Activated naive CD8-positive, alpha-beta T cell (primary cell): ENCODE measurements around the gene HIC1.

Source experiments
- H3K27ac Mint-ChIP-seq: one replicate; pipeline ENCODE4 v1.8.0; 2021; ENCODE audit warnings: mixed read lengths
- H3K27me3 Mint-ChIP-seq: one replicate; pipeline ENCODE4 v1.8.0; 2021; ENCODE audit warnings: mixed read lengths
- H3K36me3 Mint-ChIP-seq: one replicate; pipeline ENCODE4 v1.8.0; 2021; ENCODE audit warnings: mixed read lengths
- H3K4me1 Mint-ChIP-seq: one replicate; pipeline ENCODE4 v1.8.0; 2021; ENCODE audit warnings: low read depth, mixed read lengths
- H3K4me3 Mint-ChIP-seq: one replicate; pipeline ENCODE4 v1.8.0; 2021; ENCODE audit warnings: mild to moderate bottlenecking, mixed read lengths
- H3K9me3 Mint-ChIP-seq: one replicate; pipeline ENCODE4 v1.8.0; 2021; ENCODE audit warnings: low read depth, mixed read lengths

The HIC1 gene

DNA sequence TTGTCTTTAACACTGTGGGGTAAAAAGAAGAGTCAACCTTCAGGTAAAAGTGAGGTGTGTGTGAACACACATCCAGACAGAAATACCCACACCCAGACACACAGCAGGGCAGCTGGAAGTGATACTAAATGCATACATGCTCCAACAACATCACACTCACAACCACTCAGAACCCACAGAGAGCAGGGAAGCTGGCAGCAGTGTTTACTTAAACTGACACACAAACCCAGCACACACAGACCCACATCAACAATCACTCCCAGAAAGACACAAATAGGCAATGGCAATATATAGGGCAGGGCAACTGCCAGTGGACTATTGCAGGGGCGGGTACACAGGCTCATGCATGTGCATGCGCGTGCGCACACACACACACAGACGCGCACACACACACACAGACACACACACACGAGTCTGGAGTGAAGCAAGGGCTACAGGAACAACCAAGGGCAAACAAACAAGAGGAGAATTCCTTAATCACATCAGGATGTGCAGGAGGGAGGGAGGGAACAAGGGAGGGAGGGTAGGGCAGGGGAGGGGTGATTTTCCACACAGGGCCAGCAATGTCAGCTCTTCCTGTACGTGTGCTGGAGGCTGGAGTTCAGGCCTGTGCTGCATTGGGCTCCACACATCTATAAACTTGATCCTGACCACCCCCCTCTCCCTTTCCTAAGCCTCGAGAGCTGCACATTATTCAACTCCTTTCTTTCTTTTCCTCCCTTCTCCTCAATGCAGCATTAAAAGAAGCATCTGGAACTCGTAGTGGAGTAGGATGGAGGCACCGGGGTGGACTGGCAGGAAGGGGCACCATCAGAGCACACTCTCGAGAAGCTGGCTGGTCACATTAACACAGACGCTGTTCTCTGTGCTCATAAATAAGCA is 30.1 kb downstream of the HIC1 start:
- no peaks in the 10 kb centered on the region for H3K27me3 Mint-ChIP-seq
- H3K4me1 Mint-ChIP-seq = peaks cover 35% of the 10 kb centered on the region
- no peaks in the 10 kb centered on the region for H3K9me3 Mint-ChIP-seq
- no peak overlapping the region for H3K4me3 Mint-ChIP-seq
- no peak overlapping the region for H3K27ac Mint-ChIP-seq
- peaks cover 23% of the 10 kb centered on the region for H3K36me3 Mint-ChIP-seq

- no peak overlapping the region for H3K4me3 Mint-ChIP-seq
- H3K9me3 Mint-ChIP-seq = no peaks in the 10 kb centered on the region
- H3K27ac Mint-ChIP-seq = peak overlapping the region; percentile 34
- H3K27me3 Mint-ChIP-seq = no peaks in the 10 kb centered on the region
- H3K4me1 Mint-ChIP-seq = peaks cover 41% of the 10 kb centered on the region
- H3K36me3 Mint-ChIP-seq = peaks cover 23% of the 10 kb centered on the region
These were observed 30.7 kb downstream of the HIC1 start for GRCh38 chr17:2085648-2085949.

DNA sequence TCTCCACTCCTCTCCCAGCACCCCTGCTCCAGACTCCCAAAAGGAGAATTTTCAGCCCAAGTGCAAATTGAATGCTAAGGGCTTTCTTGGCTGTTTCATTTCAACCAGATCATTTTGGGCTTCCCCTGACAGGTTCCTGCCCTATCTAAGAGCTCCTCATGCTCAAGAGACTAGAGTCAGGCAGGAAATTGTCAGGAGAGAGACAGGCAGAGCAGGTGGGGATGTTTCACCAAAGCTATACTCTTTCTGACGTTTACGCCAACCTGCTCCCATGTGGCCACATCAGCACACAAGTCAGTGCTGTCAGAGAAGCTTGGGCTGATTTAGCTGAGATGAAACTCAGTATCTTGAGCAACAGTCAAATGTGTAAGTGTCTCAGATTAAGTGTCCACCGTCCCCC is 31.4 kb downstream of the HIC1 start:
- Mint-ChIP-seq H3K27ac (peak overlapping the region; percentile 83), H3K4me3 (no peak overlapping the region), H3K4me1 (peaks cover 48% of the 10 kb centered on the region), H3K9me3 (no peaks in the 10 kb centered on the region), H3K27me3 (no peaks in the 10 kb centered on the region), H3K36me3 (peaks cover 23% of the 10 kb centered on the region)

DNA sequence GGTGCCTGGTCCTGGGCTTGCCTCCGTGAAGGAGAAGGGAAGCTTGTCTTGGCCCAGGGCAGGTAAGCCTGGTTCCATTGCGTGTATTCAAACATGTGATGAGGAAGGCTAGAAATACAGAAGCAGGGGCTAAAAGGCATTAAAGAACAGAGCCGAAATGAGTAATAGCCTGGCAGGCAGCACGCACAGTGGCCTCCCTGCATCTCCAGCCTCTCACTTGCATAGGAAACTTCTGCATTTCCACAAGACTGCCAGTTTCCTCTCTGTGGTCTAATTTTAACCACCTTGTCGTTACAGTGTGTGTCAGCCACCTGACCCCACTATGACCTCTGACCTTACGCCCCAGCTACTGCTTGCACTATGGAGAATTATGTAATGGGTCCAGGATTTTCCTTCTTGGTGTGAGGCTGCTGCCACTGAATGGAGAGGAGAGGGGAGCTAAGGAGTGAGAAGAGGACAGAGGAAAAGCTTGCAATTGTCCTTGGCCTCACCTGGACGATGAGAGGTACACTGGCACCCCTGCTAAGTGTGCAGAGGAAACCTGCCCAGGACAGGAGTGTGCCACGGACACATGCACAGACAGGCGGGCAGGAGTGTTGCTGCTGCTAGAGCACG is 32.8 kb downstream of the HIC1 start:
- no peaks in the 10 kb centered on the region for H3K27me3 Mint-ChIP-seq
- H3K27ac Mint-ChIP-seq = peak overlapping the region; percentile 83
- H3K9me3 Mint-ChIP-seq = no peaks in the 10 kb centered on the region
- peaks cover 23% of the 10 kb centered on the region for H3K36me3 Mint-ChIP-seq
- peaks cover 55% of the 10 kb centered on the region for H3K4me1 Mint-ChIP-seq
- peak overlapping the region; percentile 69 for H3K4me3 Mint-ChIP-seq

DNA sequence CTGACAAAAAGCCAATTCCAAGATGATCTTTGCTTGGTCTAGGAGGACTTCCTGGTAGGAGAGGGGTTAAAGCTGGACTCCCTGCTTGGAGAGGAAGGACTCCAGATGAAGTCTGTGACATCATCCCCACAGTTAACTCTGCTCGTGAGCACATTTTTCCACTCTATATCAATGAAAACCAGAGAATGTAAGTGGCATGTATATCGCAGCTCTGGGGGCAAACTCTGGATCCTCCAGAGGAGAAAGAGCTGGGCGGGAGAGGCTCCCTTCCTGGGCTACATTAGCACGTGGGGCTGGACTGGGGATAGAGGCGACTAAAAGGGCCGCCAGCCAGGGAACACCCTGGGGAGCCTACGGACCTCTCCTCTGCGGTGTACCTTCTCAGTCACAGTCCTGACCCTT is 34.1 kb downstream of the HIC1 start:
- Mint-ChIP-seq H3K4me1 (peaks cover 56% of the 10 kb centered on the region), H3K9me3 (no peaks in the 10 kb centered on the region), H3K4me3 (peak overlapping the region; percentile 92), H3K36me3 (peaks cover 15% of the 10 kb centered on the region), H3K27ac (peak overlapping the region; percentile 93), H3K27me3 (no peaks in the 10 kb centered on the region)

- Mint-ChIP-seq H3K36me3 (peaks cover 15% of the 10 kb centered on the region), H3K27ac (peak overlapping the region; percentile 93), H3K4me1 (peaks cover 56% of the 10 kb centered on the region), H3K27me3 (no peaks in the 10 kb centered on the region), H3K4me3 (peak overlapping the region; percentile 92), H3K9me3 (no peaks in the 10 kb centered on the region)
These were observed 35.3 kb downstream of the HIC1 start for GRCh38 chr17:2090210-2090641.

DNA sequence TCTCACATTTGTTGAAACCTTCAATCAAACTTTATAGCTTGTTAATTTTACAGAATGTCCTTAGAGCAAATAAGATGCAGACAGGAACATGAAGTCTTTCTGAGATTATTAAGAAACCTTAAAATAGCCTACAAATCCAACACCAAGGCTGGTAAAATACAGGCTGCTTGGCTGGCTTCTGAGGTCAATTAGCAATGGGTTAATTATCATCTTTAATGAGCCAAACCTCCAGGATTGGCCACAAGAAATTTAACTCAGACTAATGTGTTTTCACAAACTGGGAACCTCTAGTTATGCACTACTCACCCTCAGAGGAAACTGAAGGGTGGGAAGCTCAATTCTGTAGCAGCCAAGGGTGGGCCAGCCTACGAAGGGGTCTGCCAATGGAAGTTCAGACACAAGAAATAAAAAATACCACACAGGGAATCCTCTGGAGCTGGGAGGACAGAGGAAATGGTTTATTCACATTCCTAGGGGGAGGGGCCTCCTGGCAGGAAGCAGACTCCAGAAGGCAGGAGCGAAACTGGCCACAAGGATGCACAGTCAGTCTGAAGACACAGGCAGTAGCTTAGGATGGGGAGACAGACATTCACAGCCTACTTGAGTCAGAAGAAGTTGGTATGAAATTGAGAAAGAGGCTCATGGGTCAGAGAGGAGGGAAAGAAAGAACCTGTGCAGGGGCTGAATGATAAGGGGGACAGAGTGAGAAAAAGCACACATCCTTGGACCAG is 36.1 kb downstream of the HIC1 start:
- Mint-ChIP-seq H3K4me1 (peaks cover 56% of the 10 kb centered on the region), H3K9me3 (no peaks in the 10 kb centered on the region), H3K27me3 (no peaks in the 10 kb centered on the region), H3K36me3 (peaks cover 15% of the 10 kb centered on the region), H3K27ac (no peak overlapping the region), H3K4me3 (peak overlapping the region; percentile 92)

DNA sequence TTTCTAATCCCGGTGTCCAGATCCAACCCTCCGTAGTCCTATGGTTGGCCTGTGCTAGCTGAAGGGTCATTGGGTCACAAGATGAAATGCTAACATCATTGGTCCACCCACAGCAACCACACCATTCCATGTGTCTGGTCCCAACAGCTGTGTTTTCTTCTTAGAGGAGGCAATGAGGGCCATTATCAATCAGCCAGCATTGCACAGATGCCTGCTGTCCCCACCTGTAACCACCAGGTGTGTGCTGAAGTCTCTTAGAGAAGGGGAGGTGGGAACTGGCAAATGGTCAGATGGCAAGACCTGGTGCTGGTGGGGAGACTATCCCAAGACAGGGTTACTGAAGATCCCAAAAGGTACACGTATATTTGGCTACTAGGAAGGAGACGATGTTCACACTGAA is 37.4 kb downstream of the HIC1 start:
- Mint-ChIP-seq H3K27ac (no peak overlapping the region), H3K9me3 (no peaks in the 10 kb centered on the region), H3K27me3 (no peaks in the 10 kb centered on the region), H3K4me1 (peaks cover 48% of the 10 kb centered on the region), H3K4me3 (no peak overlapping the region), H3K36me3 (peaks cover 10% of the 10 kb centered on the region)

DNA sequence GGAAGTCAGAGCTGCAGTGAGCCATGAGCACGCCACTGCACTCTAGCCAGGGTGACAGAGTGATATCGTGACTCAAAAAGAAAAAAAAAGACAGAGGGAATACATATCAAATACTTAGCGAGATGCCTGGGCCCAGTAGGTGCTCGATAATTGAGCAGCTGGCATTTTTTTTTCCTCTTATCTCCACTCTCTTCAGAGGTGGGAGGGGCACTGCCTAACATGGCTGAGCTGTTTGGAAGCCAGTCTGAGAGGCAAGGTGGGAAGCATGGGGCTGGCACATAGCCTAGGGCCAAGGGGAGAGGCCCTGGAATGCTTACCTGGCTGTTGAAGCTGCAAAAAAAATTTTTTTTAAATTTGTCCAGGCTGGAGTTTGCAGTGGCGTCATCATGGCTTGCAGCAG is 38.4 kb downstream of the HIC1 start:
- Mint-ChIP-seq H3K9me3 (no peaks in the 10 kb centered on the region), H3K4me3 (no peak overlapping the region), H3K27ac (no peak overlapping the region), H3K36me3 (peaks cover 6% of the 10 kb centered on the region), H3K27me3 (no peaks in the 10 kb centered on the region), H3K4me1 (peaks cover 37% of the 10 kb centered on the region)

DNA sequence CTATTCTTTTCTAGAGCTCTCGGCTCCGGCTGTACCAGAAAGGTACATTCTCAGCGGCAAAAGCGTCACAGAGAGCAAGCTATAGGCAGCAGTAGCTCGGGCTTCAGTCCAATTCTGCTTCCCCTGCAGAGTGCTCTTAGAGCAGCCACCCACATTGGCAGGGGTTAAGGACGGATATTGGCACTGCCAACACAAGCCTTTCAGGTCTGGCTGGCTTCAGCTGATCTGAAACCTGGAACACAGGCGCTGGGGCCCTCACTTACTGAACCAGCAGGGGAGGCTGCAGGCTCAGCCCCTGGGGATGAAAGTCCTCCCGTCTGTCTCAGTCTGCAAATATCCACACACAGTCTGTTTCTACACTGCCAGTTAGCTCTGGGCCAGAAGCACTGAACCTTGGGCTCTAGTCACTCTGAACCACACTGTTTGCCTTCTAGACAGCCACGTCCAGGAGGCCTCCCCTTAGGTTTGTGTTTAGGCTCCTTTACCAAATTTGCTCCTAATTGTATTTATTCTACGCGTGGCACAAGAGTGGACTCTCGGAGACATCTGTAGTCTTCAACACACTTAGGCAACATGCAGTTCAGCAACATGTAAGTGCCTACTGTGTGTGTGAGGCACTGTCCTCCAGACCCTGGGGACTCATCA is 40.1 kb downstream of the HIC1 start:
- Mint-ChIP-seq H3K4me1 (peaks cover 21% of the 10 kb centered on the region), H3K27ac (no peak overlapping the region), H3K27me3 (no peaks in the 10 kb centered on the region), H3K36me3 (peaks cover 5% of the 10 kb centered on the region), H3K9me3 (no peaks in the 10 kb centered on the region), H3K4me3 (no peak overlapping the region)

- peaks cover 16% of the 10 kb centered on the region for H3K4me1 Mint-ChIP-seq
- no peak overlapping the region for H3K4me3 Mint-ChIP-seq
- peaks cover 5% of the 10 kb centered on the region for H3K36me3 Mint-ChIP-seq
- H3K27me3 Mint-ChIP-seq = no peaks in the 10 kb centered on the region
- no peak overlapping the region for H3K27ac Mint-ChIP-seq
- H3K9me3 Mint-ChIP-seq = no peaks in the 10 kb centered on the region
These were observed 40.6 kb downstream of the HIC1 start for GRCh38 chr17:2095536-2095910.

GRCh38 chr17:2101448-2102257 is 46.8 kb downstream of the HIC1 start:
- Mint-ChIP-seq H3K9me3 (no peaks in the 10 kb centered on the region), H3K36me3 (peaks cover 4% of the 10 kb centered on the region), H3K4me1 (peaks cover 22% of the 10 kb centered on the region), H3K27me3 (no peaks in the 10 kb centered on the region), H3K4me3 (no peak overlapping the region), H3K27ac (peak overlapping the region; percentile 46)

DNA sequence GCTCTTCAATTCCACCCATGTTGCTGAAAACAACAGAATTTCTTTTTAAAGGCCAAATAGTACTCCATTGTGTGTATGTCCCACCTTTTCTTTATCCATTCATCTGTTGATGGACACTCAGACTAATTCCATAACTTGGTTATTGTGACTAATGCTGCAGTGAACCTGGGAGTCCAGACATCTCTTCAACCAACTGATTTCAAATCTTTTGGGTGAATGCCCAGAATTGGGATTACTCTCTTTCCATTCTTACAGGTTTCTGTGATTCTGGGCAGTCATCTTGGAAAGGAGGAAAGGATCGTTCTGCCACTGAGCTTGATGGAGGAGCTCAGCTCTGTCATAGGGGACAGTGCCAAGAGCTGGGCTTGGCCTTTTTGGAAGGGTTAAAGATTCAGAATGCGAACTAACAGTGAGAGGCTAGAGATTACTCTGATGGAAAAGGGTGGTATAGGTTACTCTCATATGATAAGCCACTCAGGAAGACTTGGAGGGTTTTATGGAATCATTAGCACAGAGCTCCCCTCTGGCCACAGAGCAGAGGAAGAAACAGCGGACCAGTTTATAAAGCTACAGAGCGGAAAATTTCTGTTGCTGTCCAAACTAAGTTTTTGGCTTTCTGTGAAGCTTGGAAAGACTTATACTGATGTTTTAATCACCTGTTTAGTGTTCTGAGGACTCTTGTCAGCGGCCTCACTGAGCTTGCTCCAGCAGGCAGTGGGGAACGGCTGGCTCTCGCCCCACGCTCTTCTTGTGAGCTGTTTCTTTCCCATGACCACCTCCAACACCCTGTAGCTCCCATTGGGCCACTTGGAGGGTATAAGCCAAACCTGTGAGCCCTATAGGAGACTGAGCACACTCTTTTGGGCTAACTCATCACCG is 48.3 kb downstream of the HIC1 start:
- peaks cover 22% of the 10 kb centered on the region for H3K4me1 Mint-ChIP-seq
- H3K9me3 Mint-ChIP-seq = no peaks in the 10 kb centered on the region
- H3K27me3 Mint-ChIP-seq = no peaks in the 10 kb centered on the region
- peak overlapping the region; percentile 25 for H3K27ac Mint-ChIP-seq
- no peak overlapping the region for H3K4me3 Mint-ChIP-seq
- peaks cover 4% of the 10 kb centered on the region for H3K36me3 Mint-ChIP-seq
